ENCODE measurements around the gene GPR3. TPM values are rescaled to one million over a fixed set of nuclear protein-coding genes. Genes with fewer than 3 reads are reported as not detected.
A peak's percentile ranks its signal among the peaks of the same experiment; 100 is the strongest.

The GPR3 gene
- total RNA-seq, 4 donors from 2014 or later: 0.55 to 1.9 TPM; not detected in 2

GRCh38 chr1:27372808-27373690, 19.4 kb upstream of the GPR3 start:
- Histone ChIP-seq H3K4me3 (no peak overlapping the region), H3K27ac (no peak overlapping the region), H3K9me3 (no peaks in the 10 kb centered on the region), H3K27me3 (no peaks in the 10 kb centered on the region), H3K4me1 (no peaks in the 10 kb centered on the region), H3K36me3 (no peaks in the 10 kb centered on the region)
- intact Hi-C loops (cut with DNase I; ENCODE audit: low total_unique reads): no loop called here
- TF ChIP-seq CTCF (IDR thresholded peaks at IDR 0.05) (peak in 1 of 4 experiments; percentile 5), POLR2A (IDR thresholded peaks at IDR 0.05) (no peak)
- no peak for DNase-seq

GRCh38 chr1:27374362-27375086, 17.9 kb upstream of the GPR3 start, which contains the start of gene FCN3:
Gene FCN3, minus strand, starts transcription at chr1:27374824. Its CDS starts 6 bp downstream, at chr1:27374818.
- Histone ChIP-seq H3K9me3 (no peaks in the 10 kb centered on the region), H3K4me1 (no peaks in the 10 kb centered on the region), H3K27ac (no peak within 1 kb of the TSS), H3K27me3 (no peaks in the 10 kb centered on the region), H3K4me3 (no peak within 1 kb of the TSS), H3K36me3 (no peaks in the 10 kb centered on the region)
- no peak for TF ChIP-seq CTCF (IDR thresholded peaks at IDR 0.05)
- TF ChIP-seq POLR2A (IDR thresholded peaks at IDR 0.05): no peak
- intact Hi-C loops (cut with DNase I; ENCODE audit: low total_unique reads): no loop called here
- no peak for DNase-seq

- TF ChIP-seq POLR2A (IDR thresholded peaks at IDR 0.05) (no peak), CTCF (IDR thresholded peaks at IDR 0.05) (no peak)
- Histone ChIP-seq H3K36me3 (no peaks in the 10 kb centered on the region), H3K9me3 (no peaks in the 10 kb centered on the region), H3K27ac (peak overlapping the region; percentile 17 to 33), H3K4me3 (no peak overlapping the region), H3K4me1 (no peaks in the 10 kb centered on the region), H3K27me3 (no peaks in the 10 kb centered on the region)
- intact Hi-C loops (cut with DNase I; ENCODE audit: low total_unique reads): no loop called here
- DNase-seq: no peak
Measured at GRCh38 chr1:27377760-27378495, 14.5 kb upstream of the GPR3 start.

GRCh38 chr1:27379564-27380122, 12.8 kb upstream of the GPR3 start:
- Histone ChIP-seq H3K27ac (no peak overlapping the region), H3K4me1 (no peaks in the 10 kb centered on the region), H3K36me3 (no peaks in the 10 kb centered on the region), H3K4me3 (no peak overlapping the region), H3K27me3 (no peaks in the 10 kb centered on the region), H3K9me3 (no peaks in the 10 kb centered on the region)
- no peak for DNase-seq
- no peak for TF ChIP-seq POLR2A (IDR thresholded peaks at IDR 0.05)
- intact Hi-C loops (cut with DNase I; ENCODE audit: low total_unique reads): no loop called here

GRCh38 chr1:27380224-27380623, 12.2 kb upstream of the GPR3 start:
- no peak for DNase-seq
- H3K4me3 ChIP-seq: no peak overlapping the region
- H3K9me3 ChIP-seq: no peaks in the 10 kb centered on the region
- H3K27ac ChIP-seq: no peak overlapping the region
- intact Hi-C loops (cut with DNase I; ENCODE audit: low total_unique reads): no loop called here
- H3K27me3 ChIP-seq: no peaks in the 10 kb centered on the region
- H3K36me3 ChIP-seq: no peaks in the 10 kb centered on the region
- no peaks in the 10 kb centered on the region for H3K4me1 ChIP-seq
- TF ChIP-seq CTCF (IDR thresholded peaks at IDR 0.05) (no peak), POLR2A (IDR thresholded peaks at IDR 0.05) (no peak)
